GM23338 (cell line): Measurements from ENCODE around the gene ANKRD6.

Experiments
- CREB1 ChIP-seq: fragments of 250-450 bp; sonication (Bioruptor Pico); IDR thresholded peaks from 2 replicates; pipeline ENCODE4 v1.5.0; 2020; ENCODE audit warnings: low read depth, mild to moderate bottlenecking, moderate library complexity
- EZH2 ChIP-seq: fragments of 200-600 bp; sonication (generic); IDR thresholded peaks from one replicate; pipeline ENCODE4 v1.8.0; 2017; ENCODE audit warnings: antibody characterized with exemption, mild to moderate bottlenecking, low read depth; ENCODE audit not compliant: unreplicated experiment
- EZH2phosphoT487 ChIP-seq: fragments of 200-600 bp; sonication (generic); IDR thresholded peaks from one replicate; pipeline ENCODE4 v1.8.1; 2018; ENCODE audit warnings: antibody characterized with exemption; ENCODE audit not compliant: unreplicated experiment
- JUNB ChIP-seq: IDR thresholded peaks from one replicate; pipeline ENCODE4 v1.6.1; 2016; ENCODE audit warnings: antibody characterized with exemption; ENCODE audit not compliant: unreplicated experiment
- POLR2AphosphoS5 ChIP-seq: IDR thresholded peaks from 2 replicates; pipeline ENCODE4 v1.6.1; 2016; ENCODE audit warnings: antibody characterized with exemption, low read depth
- STAT1 ChIP-seq: IDR thresholded peaks from one replicate; pipeline ENCODE4 v1.6.1; 2016; ENCODE audit warnings: antibody characterized with exemption; ENCODE audit not compliant: unreplicated experiment
- TF ChIP-seq, protein P1 (sequence below), 2 experiments: fragments of 200-600 bp in 1 of 2; sonication (generic) in 1 of 2; conservative IDR thresholded peaks; 2 replicates each; pipeline versions ENCODE4 v1.5.1 to v1.6.1; 2016 to 2017; ENCODE audit warnings: antibody characterized with exemption in 2 of 2, low read depth in 2 of 2, mild to moderate bottlenecking in 2 of 2, moderate library complexity in 1 of 2

- no peak for TF ChIP-seq EZH2
- no peak for TF ChIP-seq STAT1
- TF ChIP-seq POLR2AphosphoS5, result no peak
- TF ChIP-seq, protein P1, sequence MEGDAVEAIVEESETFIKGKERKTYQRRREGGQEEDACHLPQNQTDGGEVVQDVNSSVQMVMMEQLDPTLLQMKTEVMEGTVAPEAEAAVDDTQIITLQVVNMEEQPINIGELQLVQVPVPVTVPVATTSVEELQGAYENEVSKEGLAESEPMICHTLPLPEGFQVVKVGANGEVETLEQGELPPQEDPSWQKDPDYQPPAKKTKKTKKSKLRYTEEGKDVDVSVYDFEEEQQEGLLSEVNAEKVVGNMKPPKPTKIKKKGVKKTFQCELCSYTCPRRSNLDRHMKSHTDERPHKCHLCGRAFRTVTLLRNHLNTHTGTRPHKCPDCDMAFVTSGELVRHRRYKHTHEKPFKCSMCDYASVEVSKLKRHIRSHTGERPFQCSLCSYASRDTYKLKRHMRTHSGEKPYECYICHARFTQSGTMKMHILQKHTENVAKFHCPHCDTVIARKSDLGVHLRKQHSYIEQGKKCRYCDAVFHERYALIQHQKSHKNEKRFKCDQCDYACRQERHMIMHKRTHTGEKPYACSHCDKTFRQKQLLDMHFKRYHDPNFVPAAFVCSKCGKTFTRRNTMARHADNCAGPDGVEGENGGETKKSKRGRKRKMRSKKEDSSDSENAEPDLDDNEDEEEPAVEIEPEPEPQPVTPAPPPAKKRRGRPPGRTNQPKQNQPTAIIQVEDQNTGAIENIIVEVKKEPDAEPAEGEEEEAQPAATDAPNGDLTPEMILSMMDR (conservative IDR thresholded peaks at IDR 0.05; ENCODE audit: low read depth in 2 of 2), result no peak
- no peak for TF ChIP-seq EZH2phosphoT487
- TF ChIP-seq JUNB, result no peak
- TF ChIP-seq CREB1 (CRISPR knock-in tag), result no peak
These were observed 157.2 kb downstream of the ANKRD6 start for GRCh38 chr6:89590133-89590532.
